HG03460 (cell line): ENCODE results near the gene FAM53A.

ENCODE experiments used
- ATAC-seq: cut with Tn5 transposase; IDR thresholded peaks from one replicate; pipeline ENCODE4 v1.9.1; 2021; ENCODE audit not compliant: unreplicated experiment

FAM53A gene

GRCh38 chr4:1625600-1626138 lies 58.4 kb downstream of the FAM53A start:
- no peak for ATAC-seq

GRCh38 chr4:1624519-1624910 lies 59.6 kb downstream of the FAM53A start:
- ATAC-seq = no peak

- ATAC-seq = no peak
These were observed 60.1 kb downstream of the FAM53A start for GRCh38 chr4:1623821-1624518.

- ATAC-seq = no peak
These were observed 60.7 kb downstream of the FAM53A start for GRCh38 chr4:1623400-1623799.

- no peak for ATAC-seq
These were observed 61.2 kb downstream of the FAM53A start for GRCh38 chr4:1622956-1623355.

- ATAC-seq = no peak
These were observed 61.9 kb downstream of the FAM53A start for GRCh38 chr4:1622238-1622637.

GRCh38 chr4:1621526-1621925 lies 62.6 kb downstream of the FAM53A start:
- no peak for ATAC-seq

- ATAC-seq = no peak
These were observed 64.9 kb downstream of the FAM53A start for GRCh38 chr4:1619151-1619672.

GRCh38 chr4:1618438-1618837 lies 65.7 kb downstream of the FAM53A start:
- ATAC-seq = no peak

GRCh38 chr4:1616557-1616930 lies 67.6 kb downstream of the FAM53A start:
- ATAC-seq = no peak

- ATAC-seq = no peak
These were observed 68.1 kb downstream of the FAM53A start for GRCh38 chr4:1615786-1616556.

- ATAC-seq = no peak
These were observed 69.1 kb downstream of the FAM53A start for GRCh38 chr4:1614854-1615595.

GRCh38 chr4:1614502-1614853 lies 69.6 kb downstream of the FAM53A start:
- ATAC-seq = no peak

GRCh38 chr4:1614049-1614448 lies 70.1 kb downstream of the FAM53A start:
- ATAC-seq = no peak

GRCh38 chr4:1613099-1613495 lies 71.0 kb downstream of the FAM53A start:
- ATAC-seq = no peak

- ATAC-seq = no peak
These were observed 71.6 kb downstream of the FAM53A start for GRCh38 chr4:1612278-1613098.

- no peak for ATAC-seq
These were observed 72.6 kb downstream of the FAM53A start for GRCh38 chr4:1611501-1611870.

- no peak for ATAC-seq
These were observed 73.2 kb downstream of the FAM53A start for GRCh38 chr4:1610791-1611500.

- ATAC-seq = no peak
These were observed 74.0 kb downstream of the FAM53A start for GRCh38 chr4:1609901-1610790.
